Stimulated activated CD8-positive, alpha-beta memory T cell treated with anti-CD3 and anti-CD28 coated beads, Interleukin-12 subunit alpha, Interleukin-12 subunit beta, amount 100 ng/mL, for 4 hours (primary cell): ENCODE measurements around the gene RBM4B.

ENCODE experiments used
- DNase-seq: peaks from one replicate; pipeline ENCODE4 v3.0.0-alpha.2; 2020; ENCODE audit warnings: low read depth

Gene RBM4B

GRCh38 chr11:66686801-66687750 lies 9.4 kb upstream of the RBM4B start:
- no peak for DNase-seq

DNA sequence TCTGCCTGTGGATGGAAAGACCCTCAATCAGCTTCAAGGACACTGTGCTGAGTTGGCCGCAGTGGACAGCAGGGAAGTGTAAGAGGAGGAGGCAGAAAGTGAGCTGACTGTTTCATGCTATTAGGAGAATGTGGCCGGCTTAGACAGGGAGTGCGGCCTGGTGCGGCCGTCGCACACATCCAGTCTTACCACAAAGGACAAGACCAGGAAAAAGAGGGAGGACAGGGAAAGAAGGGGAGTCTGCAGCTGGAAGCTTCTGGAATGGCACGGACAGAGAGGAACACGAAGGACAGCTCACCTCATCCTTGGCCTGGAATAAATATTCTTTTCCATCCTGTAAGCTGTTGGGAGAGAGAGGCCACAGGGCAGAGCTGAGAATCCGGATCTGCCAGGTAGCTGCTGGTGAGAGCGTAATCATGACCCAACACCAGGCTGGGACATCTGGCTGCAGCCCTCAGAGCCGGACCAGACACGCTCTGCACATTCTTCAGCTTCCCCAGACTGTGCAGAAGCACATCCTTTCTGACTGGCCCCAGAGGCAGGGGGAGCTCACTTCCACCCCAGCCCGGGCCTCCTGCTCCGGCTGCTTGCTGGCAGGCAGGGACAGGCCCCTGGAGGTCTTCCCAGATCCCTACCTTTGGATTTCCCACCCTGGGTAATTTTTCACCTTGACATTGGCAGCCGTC lies 8.6 kb upstream of the RBM4B start:
- DNase-seq, result no peak

GRCh38 chr11:66685276-66686099 lies 7.8 kb upstream of the RBM4B start:
- DNase-seq, result no peak

GRCh38 chr11:66684635-66685034 lies 6.9 kb upstream of the RBM4B start:
- DNase-seq, result no peak

DNA sequence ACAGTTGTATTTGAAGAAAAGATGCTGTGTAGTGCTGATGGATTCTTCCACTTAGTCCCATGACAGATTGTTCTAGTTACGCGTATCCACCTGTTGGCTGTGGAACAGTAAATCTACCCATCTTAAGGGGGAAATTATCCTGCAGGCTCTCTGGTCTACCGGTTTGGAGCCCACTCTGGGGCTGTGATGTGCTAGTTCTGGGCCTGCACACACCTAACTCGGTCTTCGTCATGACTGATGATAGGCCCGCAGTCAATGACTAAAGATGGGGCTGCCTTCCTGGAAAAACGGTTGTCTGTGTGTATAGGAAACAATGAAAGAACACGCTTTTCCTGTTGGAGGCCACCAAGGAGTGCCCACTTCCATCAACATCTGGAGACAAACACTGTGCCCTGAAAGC lies 6.2 kb upstream of the RBM4B start:
- no peak for DNase-seq

DNA sequence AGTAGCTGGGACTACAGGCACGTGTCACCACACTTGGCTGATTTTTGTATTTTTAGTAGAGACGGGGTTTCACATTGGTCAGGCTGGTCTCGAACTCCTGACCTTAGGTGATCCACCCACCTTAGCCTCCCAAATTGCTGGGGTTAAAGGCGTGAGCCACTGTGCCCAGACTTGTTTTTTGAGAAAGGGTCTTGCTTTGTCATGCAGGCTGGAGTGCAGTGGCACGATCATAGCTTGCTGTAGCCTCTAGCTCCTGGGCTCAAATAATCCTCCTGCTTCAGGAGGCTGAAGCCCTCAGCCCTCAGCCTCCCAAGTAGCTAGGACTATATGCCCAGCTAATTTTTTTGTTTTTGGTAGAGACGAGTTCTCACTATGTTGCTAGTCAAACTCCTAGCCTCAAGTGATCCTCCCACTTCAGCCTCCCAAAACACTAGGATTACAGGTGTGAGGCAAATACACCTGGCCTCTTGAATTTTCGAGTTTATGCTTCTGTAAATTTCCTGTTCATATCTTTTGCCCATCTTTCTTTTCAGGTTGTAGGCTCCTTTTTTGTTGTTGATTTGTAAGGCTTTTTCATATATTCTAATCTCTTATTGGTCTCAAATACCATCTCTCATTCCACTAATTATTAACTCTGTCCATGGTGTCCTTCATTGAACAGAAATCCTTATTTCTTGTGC lies 3.4 kb upstream of the RBM4B start:
- no peak for DNase-seq

GRCh38 chr11:66676931-66677598 lies 622 bp downstream of the RBM4B start:
- no peak for DNase-seq

DNA sequence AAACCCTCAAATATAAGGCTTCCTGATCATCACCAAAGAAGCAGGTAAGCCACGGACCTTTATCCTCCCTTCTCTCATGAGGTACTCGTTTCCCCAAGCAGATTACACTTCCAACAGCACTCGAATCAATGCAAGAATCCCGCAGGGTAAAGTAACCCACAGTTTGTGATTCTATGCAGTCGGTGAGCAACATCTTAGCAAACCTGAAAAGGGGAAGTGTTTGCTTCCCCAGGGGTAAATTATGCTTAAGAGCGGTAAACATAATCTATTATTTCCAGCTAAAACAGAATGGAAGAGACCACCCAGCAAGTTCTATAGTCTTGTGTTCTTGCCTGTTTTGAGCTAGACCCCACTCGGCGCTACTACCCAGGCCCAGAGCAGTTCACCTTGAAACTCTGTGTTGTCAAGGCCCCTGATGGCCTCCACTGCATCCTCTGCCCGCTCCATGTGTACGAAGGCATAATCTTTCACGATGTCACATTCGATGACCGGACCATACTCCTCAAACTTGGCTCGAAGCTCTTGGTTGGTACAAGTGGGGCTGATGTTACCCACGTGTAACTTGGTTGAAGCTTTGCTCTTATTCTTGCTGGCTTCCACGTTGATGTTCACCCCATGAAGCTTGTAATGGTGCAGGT lies 1.3 kb downstream of the RBM4B start:
- DNase-seq, result no peak

DNA sequence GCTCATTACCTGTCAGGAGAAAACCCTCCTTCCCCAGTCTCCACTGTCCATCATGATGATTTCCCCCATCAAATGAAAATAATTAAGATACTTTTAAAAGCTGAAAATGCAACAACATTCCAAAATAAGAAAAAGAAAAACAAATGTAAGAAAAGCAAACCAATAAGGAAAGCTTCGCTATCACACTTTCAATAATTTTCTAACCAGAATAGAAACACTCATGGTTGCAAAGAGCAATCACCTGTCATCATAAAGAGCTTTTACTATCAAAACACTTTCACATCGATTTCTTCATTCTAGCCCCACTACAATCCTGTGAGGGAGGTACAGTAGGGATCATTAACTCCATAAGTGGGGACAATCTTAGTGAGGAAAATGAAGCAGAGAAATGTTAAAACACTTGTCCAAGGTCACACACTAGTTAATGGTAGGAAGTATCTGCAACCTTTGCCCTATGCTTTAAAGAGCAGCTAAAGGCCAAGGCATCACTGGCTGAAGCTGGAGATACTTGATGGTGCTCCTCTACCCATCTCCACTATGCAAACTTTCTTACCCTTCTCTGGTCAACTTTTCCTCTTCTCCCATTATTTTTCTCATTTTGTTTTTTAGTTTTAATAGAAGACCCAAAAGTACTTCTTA lies 2.6 kb downstream of the RBM4B start:
- no peak for DNase-seq

- DNase-seq, result no peak
These were observed 6.9 kb downstream of the RBM4B start for GRCh38 chr11:66670816-66671215.

DNA sequence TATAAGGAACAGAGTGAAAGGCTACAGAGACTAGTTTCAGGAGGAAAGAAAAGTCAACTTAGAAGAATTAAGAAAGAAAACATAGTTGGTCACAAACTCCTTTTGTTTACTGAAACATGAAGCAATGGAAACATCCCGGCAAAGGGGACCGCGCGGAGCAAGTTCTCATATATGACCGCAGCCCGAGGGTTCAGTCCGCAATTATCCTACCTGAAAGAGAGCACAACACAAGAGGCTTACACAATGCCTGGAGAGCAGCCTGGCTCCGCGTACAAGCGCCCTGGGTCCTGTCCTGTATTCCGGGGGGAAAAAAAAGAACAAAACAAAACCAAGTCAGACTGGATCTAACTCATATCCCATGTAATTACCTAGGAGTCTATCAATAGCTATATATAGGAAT lies 12.3 kb downstream of the RBM4B start:
- DNase-seq, result no peak

DNA sequence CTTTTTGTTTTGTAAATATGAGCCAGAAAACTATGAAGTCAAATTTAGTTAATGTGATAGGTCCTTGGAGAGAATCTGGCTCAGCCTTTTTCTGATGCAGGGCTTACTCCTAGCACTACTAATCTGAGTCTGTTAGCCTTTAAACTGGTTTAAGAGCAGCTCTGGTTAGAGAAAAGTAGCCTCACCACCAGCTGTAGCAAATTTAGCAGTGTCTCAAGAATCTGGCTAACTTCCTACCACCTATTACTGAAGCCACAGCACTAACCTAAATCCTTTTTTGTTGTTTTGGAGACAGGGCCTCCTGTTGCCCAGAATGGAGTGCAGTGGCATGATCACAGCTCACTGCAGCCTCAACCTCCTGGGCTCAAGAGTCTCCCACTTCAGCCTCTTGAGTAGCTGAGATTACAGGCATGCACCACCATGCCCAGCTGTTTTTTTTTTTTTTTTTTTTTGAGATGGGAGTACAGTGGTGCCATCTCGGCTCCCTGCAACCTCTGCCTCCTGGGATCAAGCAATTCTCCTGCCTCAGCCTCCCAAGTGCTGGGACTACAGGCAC lies 13.9 kb downstream of the RBM4B start:
- DNase-seq, result no peak

- no peak for DNase-seq
These were observed 17.9 kb downstream of the RBM4B start for GRCh38 chr11:66659763-66660162.

DNA sequence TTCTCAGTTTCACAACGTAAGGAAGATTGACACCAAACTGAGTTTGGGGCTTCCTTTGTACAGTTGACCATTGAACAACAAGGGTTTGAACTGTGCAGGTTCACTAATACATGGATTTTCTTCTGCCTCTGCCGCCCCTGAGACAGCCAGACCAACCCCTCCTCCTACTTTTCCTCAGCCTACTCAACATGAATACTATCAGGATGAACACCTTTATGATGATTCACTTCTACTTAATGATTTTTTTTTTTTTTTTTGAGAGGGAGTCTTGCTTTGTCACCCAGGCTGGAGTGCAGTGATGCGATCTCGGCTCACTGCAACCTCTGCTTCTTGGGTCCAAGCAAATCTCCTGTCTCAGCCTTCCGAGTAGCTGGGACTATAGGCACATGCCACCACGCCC lies 24.6 kb downstream of the RBM4B start:
- DNase-seq, result no peak

DNA sequence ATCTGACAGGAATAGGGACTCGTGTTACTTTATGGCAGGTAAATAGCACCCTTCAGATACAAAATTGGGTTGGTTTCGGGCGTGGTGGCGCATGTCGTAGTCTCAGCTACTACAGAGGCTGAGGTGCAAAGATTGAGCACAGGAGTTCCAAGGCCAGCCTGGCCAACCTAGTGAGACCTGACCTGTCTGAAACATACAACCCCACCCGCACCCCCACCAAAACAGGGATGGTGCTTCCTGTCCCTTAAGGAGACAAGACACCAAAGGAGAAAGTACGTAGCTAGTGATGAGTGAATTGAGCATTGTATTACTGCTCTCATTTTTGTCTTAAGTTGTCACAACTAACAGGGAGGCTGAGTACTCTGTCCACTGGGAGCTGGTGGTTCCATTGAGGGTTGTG lies 25.0 kb downstream of the RBM4B start:
- no peak for DNase-seq

DNA sequence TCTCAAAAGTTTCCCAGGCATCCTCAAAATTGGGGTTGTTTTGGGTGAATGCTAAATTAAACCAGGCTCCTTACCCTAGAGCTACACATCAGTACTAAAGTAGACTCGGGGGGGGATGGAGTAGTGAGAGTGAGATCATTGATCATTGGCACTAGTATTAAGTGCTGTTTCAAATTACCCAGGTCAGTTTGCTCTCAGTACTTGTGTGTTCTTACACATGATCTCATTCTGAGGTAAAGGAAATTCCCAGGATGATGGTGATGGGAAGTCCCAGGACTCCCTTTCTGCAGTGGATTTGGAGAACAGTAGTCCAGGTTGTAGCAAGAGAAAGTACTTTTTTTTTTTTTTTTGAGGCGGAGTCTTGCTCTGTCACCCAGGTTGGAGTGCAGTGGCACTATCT lies 26.7 kb downstream of the RBM4B start:
- DNase-seq, result no peak

GRCh38 chr11:66649903-66650302 lies 27.8 kb downstream of the RBM4B start:
- no peak for DNase-seq

DNA sequence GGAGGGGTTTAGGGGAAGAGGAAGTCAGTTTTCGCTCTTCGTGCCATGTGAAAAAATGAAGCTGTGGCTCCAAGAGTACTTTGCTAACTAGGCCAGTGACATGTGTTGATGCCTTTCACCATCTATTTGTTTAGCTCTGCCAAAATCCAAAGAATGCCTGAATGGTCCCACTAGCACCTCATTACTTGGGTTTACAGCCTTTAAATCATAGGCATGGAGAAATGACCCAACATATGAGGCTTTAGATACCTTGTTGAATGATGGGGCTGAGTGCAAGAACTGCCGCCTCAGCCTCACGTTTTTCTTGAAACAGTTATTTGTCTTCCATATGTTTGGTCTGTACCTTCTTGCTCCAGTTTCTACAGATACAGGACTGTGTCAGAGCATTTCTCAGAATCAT lies 30.9 kb downstream of the RBM4B start:
- DNase-seq, result no peak

DNA sequence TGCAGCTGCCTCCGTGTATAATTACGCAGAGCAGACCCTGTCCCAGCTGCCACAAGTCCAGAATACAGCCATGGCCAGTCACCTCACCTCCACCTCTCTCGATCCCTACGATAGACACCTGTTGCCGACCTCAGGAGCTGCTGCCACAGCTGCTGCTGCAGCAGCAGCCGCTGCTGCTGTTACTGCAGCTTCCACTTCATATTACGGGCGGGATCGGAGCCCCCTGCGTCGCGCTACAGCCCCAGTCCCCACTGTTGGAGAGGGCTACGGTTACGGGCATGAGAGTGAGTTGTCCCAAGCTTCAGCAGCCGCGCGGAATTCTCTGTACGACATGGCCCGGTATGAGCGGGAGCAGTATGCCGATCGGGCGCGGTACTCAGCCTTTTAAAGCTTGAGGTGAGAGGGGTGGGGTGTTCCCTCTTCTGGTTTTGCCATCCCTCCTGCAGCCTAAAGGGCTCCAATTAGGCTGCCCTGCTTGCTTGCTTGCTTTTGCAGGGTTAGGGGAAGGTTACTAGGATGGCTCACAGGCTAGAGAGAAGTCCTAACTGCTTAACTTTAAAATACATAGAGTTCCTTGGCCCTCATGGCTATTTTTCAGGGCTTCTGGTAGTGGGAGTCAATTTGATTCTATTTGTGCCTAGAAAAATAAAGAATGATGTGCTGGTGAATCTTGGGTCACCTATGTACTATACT lies 33.8 kb downstream of the RBM4B start:
- DNase-seq, result no peak

DNA sequence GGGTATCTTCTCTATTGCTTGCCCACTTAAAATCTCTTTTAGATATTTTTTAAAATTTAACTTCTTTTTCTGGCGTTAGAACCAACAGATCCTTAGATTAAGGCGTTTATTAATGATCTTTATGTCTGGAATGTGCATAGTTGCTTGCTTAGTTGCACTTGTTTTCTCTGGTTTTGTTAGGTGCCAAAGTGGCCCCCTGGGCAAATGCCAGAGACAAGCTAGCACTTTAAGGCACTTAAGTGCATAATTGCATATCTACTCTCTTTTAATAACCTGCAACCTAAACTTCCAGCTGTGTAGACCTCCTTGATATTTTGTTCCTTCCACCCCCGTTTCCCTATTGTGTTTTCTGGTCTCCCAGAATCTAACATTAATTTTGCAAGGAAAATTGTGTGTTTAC lies 35.9 kb downstream of the RBM4B start:
- no peak for DNase-seq
